PC-9 (cell line): ENCODE data around the gene OLIG2. TPM values are rescaled to one million over a fixed set of nuclear protein-coding genes. Genes with fewer than 3 reads are reported as not detected.

ENCODE experiments used
- BruUV-seq: library from RNA; stranded (reverse); fragments of 400-500 nt; replicated peaks from 2 replicates; lab custom pipeline; 2021; lab: Mats Ljungman, UMichigan
- CTCF ChIA-PET: fragments of 300-600 bp; sonication (Branson Sonifier 250); formaldehyde crosslinking; loops from one replicate; lab custom pipeline; 2022; ENCODE audit warnings: antibody characterized with exemption; lab: Charles Lee
- POLR2A ChIA-PET: fragments of 300-600 bp; sonication (Branson Sonifier 250); formaldehyde crosslinking; loops from one replicate; lab custom pipeline; 2022; ENCODE audit warnings: antibody characterized with exemption; ENCODE audit not compliant: unreplicated experiment; lab: Charles Lee
- DNase-seq, 2 experiments: peaks; one replicate each; pipeline versions ENCODE4 v3.0.0 to v3.0.0-alpha.2; 2015 to 2022; ENCODE audit warnings: mixed read lengths in 1 of 2
- H2AFZ ChIP-seq: fragments of 200-600 bp; sonication (generic); 2 replicates; pipeline ENCODE4 v1.8.1; 2017; ENCODE audit warnings: antibody characterized with exemption
- H3F3A ChIP-seq: fragments of 200-600 bp; sonication (generic); 2 replicates; pipeline ENCODE4 v1.8.1; 2017; ENCODE audit warnings: antibody characterized with exemption, mild to moderate bottlenecking, low read depth; ENCODE audit not compliant: insufficient read depth
- H3K27ac ChIP-seq: fragments of 200-600 bp; sonication (generic); 2 replicates; pipeline ENCODE4 v1.6.1; 2016; ENCODE audit warnings: mixed run types
- H3K27me3 ChIP-seq: fragments of 200-600 bp; sonication (generic); 2 replicates; pipeline ENCODE4 v1.6.1; 2016; ENCODE audit warnings: low read depth, mixed run types; ENCODE audit not compliant: insufficient read depth
- H3K36me3 ChIP-seq: fragments of 200-600 bp; sonication (generic); 2 replicates; pipeline ENCODE4 v1.6.1; 2016; ENCODE audit warnings: low read depth, mixed run types
- H3K4me1 ChIP-seq: fragments of 200-600 bp; sonication (generic); replicated peaks from 2 replicates; pipeline ENCODE4 v1.6.1; 2016; ENCODE audit warnings: mixed run types; ENCODE audit not compliant: insufficient read depth
- H3K4me2 ChIP-seq: fragments of 200-600 bp; sonication (generic); 2 replicates; pipeline ENCODE4 v1.6.1; 2017; ENCODE audit warnings: mixed run types
- H3K4me3 ChIP-seq: fragments of 200-600 bp; sonication (generic); 2 replicates; pipeline ENCODE4 v1.6.1; 2016; ENCODE audit warnings: mixed run types
- H3K79me2 ChIP-seq: fragments of 200-600 bp; sonication (generic); 2 replicates; pipeline ENCODE4 v1.6.1; 2017; ENCODE audit warnings: low read depth, mixed run types
- H3K9me2 ChIP-seq: fragments of 200-600 bp; sonication (generic); 2 replicates; pipeline ENCODE4 v1.8.1; 2017; ENCODE audit warnings: mild to moderate bottlenecking; ENCODE audit not compliant: insufficient read depth
- H3K9me3 ChIP-seq: fragments of 200-600 bp; sonication (generic); 2 replicates; pipeline ENCODE4 v1.8.1; 2016; ENCODE audit warnings: low read depth; ENCODE audit not compliant: insufficient read depth
- H4K20me1 ChIP-seq: fragments of 200-600 bp; sonication (generic); 2 replicates; pipeline ENCODE4 v1.8.1; 2017; ENCODE audit not compliant: insufficient read depth
- EZH2 ChIP-seq: fragments of 200-600 bp; sonication (generic); IDR thresholded peaks from 2 replicates; pipeline ENCODE4 v1.8.0; 2017; ENCODE audit warnings: antibody characterized with exemption, low read depth
- intact Hi-C: fragments of 100-400 bp; cut with micrococcal nuclease; formaldehyde crosslinking; loops from one replicate; pipeline ENCODE4 v1.10.0; 2022; ENCODE audit not compliant: unreplicated experiment
- total RNA-seq: library from RNA; stranded (reverse); gene quantifications from 2 replicates; pipeline ENCODE4 v1.2.3, GENCODE V29; 2021
- TF ChIP-seq, protein P1 (sequence below): fragments of 200-600 bp; sonication (generic); conservative IDR thresholded peaks from 2 replicates; pipeline ENCODE4 v1.6.1; 2017; ENCODE audit warnings: mixed run types, antibody characterized with exemption, mild to moderate bottlenecking, moderate library complexity

Gene OLIG2
- total RNA-seq, 1 experiment from 2014 or later = not detected

DNA sequence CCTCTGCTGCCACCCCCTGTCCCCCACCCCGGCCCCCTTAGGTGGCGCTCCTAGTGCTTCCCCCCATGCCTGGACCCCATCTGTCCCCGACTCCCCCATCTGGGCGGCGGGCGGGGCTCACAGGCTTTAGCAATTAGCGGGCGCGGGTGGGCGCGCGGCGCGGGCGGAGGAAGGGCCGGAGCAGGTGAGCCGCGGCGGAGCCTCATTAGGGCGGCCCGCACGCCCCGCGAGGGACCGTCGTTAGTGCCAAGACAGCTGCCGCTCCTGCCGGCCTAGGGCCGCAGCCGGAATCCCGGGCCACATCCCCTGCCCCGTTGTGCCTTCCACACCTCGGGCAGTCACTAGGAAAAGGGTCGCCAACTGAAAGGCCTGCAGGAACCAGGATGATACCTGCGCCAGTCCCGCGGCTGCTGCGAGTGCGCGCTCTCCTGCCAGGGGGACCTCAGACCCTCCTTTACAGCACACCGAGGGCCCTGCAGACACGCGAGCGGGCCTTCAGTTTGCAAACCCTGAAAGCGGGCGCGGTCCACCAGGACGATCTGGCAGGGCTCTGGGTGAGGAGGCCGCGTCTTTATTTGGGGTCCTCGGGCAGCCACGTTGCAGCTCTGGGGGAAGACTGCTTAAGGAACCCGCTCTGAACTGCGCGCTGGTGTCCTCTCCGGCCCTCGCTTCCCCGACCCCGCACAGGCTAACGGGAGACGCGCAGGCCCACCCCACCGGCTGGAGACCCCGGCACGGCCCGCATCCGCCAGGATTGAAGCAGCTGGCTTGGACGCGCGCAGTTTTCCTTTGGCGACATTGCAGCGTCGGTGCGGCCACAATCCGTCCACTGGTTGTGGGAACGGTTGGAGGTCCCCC is 7.6 kb downstream of the OLIG2 start:
- H4K20me1 ChIP-seq = no peaks in the 10 kb centered on the region
- no peaks in the 10 kb centered on the region for H3K36me3 ChIP-seq
- H3K9me3 ChIP-seq = no peaks in the 10 kb centered on the region
- no peak overlapping the region for H2AFZ ChIP-seq
- no peak overlapping the region for H3K4me3 ChIP-seq
- no peak overlapping the region for H3K27ac ChIP-seq
- H3K4me1 ChIP-seq = no peaks in the 10 kb centered on the region
- H3K9me2 ChIP-seq = no peaks in the 10 kb centered on the region
- no peaks in the 10 kb centered on the region for H3K79me2 ChIP-seq
- no peak overlapping the region for H3K4me2 ChIP-seq
- no peaks in the 10 kb centered on the region for H3F3A ChIP-seq
- TF ChIP-seq, protein P1, sequence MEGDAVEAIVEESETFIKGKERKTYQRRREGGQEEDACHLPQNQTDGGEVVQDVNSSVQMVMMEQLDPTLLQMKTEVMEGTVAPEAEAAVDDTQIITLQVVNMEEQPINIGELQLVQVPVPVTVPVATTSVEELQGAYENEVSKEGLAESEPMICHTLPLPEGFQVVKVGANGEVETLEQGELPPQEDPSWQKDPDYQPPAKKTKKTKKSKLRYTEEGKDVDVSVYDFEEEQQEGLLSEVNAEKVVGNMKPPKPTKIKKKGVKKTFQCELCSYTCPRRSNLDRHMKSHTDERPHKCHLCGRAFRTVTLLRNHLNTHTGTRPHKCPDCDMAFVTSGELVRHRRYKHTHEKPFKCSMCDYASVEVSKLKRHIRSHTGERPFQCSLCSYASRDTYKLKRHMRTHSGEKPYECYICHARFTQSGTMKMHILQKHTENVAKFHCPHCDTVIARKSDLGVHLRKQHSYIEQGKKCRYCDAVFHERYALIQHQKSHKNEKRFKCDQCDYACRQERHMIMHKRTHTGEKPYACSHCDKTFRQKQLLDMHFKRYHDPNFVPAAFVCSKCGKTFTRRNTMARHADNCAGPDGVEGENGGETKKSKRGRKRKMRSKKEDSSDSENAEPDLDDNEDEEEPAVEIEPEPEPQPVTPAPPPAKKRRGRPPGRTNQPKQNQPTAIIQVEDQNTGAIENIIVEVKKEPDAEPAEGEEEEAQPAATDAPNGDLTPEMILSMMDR = no peak
- no peak for TF ChIP-seq EZH2
- ChIA-PET POLR2A (no interaction called here), CTCF (no interaction called here)
- no peak for DNase-seq
- BruUV-seq = no TSS peak
- peaks cover 75% of the 10 kb centered on the region for H3K27me3 ChIP-seq
- intact Hi-C loops = no loop called here

GRCh38 chr21:33033961-33034413 is 8.3 kb downstream of the OLIG2 start:
- no peak overlapping the region for H3K4me2 ChIP-seq
- H3K4me3 ChIP-seq = no peak overlapping the region
- no peak overlapping the region for H2AFZ ChIP-seq
- no peaks in the 10 kb centered on the region for H3K36me3 ChIP-seq
- no peak overlapping the region for H3K27ac ChIP-seq
- no peaks in the 10 kb centered on the region for H3K9me3 ChIP-seq
- no peaks in the 10 kb centered on the region for H4K20me1 ChIP-seq
- POLR2A ChIA-PET = no interaction called here
- H3K79me2 ChIP-seq = no peaks in the 10 kb centered on the region
- TF ChIP-seq, protein P1 = no peak
- no peak for TF ChIP-seq EZH2
- no TSS peak for BruUV-seq
- H3K9me2 ChIP-seq = no peaks in the 10 kb centered on the region
- no peak for DNase-seq
- CTCF ChIA-PET = no interaction called here
- peaks cover 73% of the 10 kb centered on the region for H3K27me3 ChIP-seq
- intact Hi-C loops = no loop called here
- H3K4me1 ChIP-seq = no peaks in the 10 kb centered on the region
- no peaks in the 10 kb centered on the region for H3F3A ChIP-seq

GRCh38 chr21:33035147-33035546 is 9.4 kb downstream of the OLIG2 start:
- CTCF ChIA-PET = no interaction called here
- Histone ChIP-seq H3K4me1 (no peaks in the 10 kb centered on the region), H3K4me2 (no peak overlapping the region), H3K27me3 (peaks cover 65% of the 10 kb centered on the region), H3K27ac (no peak overlapping the region), H3K36me3 (no peaks in the 10 kb centered on the region), H4K20me1 (no peaks in the 10 kb centered on the region), H3K4me3 (no peak overlapping the region), H3K79me2 (no peaks in the 10 kb centered on the region), H3K9me2 (no peaks in the 10 kb centered on the region), H3F3A (no peaks in the 10 kb centered on the region), H3K9me3 (no peaks in the 10 kb centered on the region), H2AFZ (no peak overlapping the region)
- no peak for DNase-seq
- no TSS peak for BruUV-seq
- POLR2A ChIA-PET = no interaction called here
- intact Hi-C loops = no loop called here
- TF ChIP-seq, protein P1 = no peak
- no peak for TF ChIP-seq EZH2
